GM10248 (cell line): Measurements from ENCODE around the gene FHIT.

Experiments
- CTCF ChIA-PET: fragments of 300-600 bp; sonication (Branson Sonifier 250); formaldehyde crosslinking; extraction: SDS; loops from one replicate; lab custom pipeline; 2021; ENCODE audit warnings: antibody characterized with exemption; lab: Yijun Ruan, JAX
- POLR2A ChIA-PET: fragments of 350-650 bp; sonication (Branson Sonifier 250); formaldehyde crosslinking; extraction: SDS; loops from one replicate; lab custom pipeline; 2020; ENCODE audit warnings: antibody characterized with exemption; lab: Yijun Ruan, JAX
- DNase-seq: peaks from one replicate; pipeline ENCODE4 v3.0.0; 2012; ENCODE audit errors: extremely low spot score
- TF ChIP-seq, protein P1 (sequence below): IDR thresholded peaks from 2 replicates; pipeline ENCODE4 v1.5.1; 2012; ENCODE audit warnings: mild to moderate bottlenecking, low read depth; ENCODE audit errors: extremely low read depth, missing control alignments, control extremely low read depth

Gene FHIT

DNA sequence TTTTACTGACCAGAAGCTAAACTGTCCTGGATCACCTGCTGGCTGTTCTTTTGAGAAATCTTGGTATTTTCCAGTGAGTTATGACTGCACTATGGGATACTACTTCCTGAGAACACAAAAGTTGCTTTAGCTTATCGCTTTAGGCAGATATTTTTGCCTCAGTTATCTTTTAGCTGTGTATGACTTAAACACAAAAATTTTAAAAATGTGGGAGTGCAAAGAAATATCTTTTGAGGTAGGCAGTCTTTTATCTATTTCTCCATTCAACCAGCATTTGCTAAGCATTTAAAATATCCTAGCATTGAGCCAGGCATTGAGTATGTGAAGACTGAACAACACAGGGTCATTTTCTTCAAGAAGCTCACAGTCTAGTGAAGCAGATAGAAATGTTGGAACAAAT is 981.9 kb downstream of the FHIT start:
- CTCF ChIA-PET: interaction anchor here (0.8 kb wide), 1 partner anchor 14 kb away, joined by 3 read pairs; no protein-coding TSS in a partner anchor
- TF ChIP-seq, protein P1, sequence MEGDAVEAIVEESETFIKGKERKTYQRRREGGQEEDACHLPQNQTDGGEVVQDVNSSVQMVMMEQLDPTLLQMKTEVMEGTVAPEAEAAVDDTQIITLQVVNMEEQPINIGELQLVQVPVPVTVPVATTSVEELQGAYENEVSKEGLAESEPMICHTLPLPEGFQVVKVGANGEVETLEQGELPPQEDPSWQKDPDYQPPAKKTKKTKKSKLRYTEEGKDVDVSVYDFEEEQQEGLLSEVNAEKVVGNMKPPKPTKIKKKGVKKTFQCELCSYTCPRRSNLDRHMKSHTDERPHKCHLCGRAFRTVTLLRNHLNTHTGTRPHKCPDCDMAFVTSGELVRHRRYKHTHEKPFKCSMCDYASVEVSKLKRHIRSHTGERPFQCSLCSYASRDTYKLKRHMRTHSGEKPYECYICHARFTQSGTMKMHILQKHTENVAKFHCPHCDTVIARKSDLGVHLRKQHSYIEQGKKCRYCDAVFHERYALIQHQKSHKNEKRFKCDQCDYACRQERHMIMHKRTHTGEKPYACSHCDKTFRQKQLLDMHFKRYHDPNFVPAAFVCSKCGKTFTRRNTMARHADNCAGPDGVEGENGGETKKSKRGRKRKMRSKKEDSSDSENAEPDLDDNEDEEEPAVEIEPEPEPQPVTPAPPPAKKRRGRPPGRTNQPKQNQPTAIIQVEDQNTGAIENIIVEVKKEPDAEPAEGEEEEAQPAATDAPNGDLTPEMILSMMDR: no peak
- POLR2A ChIA-PET: no interaction called here
- no peak for DNase-seq

- CTCF ChIA-PET: no interaction called here
- POLR2A ChIA-PET: no interaction called here
- TF ChIP-seq, protein P1: no peak
- no peak for DNase-seq
Measured at GRCh38 chr3:60268123-60268522, 983.1 kb downstream of the FHIT start.

- CTCF ChIA-PET: no interaction called here
- POLR2A ChIA-PET: no interaction called here
- TF ChIP-seq, protein P1: no peak
- no peak for DNase-seq
Measured at GRCh38 chr3:60266444-60266843, 984.8 kb downstream of the FHIT start.

DNA sequence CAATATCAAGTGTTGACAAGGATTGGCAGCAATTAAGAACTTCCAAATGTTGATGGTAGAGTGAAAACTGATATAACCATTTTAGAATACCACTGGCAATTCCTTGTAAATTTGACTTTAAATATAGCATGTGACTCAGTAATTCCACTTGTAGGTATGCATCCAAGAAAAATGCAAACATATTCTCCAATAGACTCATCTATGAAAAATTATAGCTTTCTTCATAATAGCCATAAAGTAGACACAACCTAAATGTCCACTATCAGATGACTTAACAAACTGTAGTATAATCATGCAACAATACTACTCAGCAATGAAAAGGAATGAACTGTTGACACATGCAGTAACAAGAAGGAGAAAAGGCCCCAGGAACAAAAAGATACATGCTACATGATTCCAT is 988.1 kb downstream of the FHIT start:
- POLR2A ChIA-PET: no interaction called here
- CTCF ChIA-PET: no interaction called here
- no peak for DNase-seq
- TF ChIP-seq, protein P1: no peak

GRCh38 chr3:60262546-60262945 is 988.7 kb downstream of the FHIT start:
- ChIA-PET CTCF (no interaction called here), POLR2A (no interaction called here)
- DNase-seq: no peak
- TF ChIP-seq, protein P1: no peak

DNA sequence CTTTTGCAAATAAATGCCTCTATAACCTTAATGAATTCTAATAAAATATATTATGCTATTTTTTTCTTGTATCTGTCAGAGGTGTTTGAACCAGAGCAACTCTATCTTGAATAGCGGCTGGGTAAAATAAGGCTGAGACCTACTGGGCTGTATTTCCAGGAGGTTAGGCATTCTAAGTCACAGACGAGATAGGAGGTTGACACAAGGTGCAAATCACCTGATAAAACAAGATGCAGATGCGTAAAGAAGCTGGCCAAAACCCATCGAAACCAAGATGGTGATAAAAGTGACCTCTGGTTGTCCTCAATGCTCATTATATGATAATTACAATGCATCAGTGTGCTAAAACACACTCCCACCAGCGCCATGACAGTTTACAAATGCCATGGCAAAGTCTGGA is 990.7 kb downstream of the FHIT start:
- CTCF ChIA-PET: interaction anchor here (1.2 kb wide), 1 partner anchor 20 kb away, joined by 3 read pairs; no protein-coding TSS in a partner anchor
- POLR2A ChIA-PET: no interaction called here
- TF ChIP-seq, protein P1: no peak

DNA sequence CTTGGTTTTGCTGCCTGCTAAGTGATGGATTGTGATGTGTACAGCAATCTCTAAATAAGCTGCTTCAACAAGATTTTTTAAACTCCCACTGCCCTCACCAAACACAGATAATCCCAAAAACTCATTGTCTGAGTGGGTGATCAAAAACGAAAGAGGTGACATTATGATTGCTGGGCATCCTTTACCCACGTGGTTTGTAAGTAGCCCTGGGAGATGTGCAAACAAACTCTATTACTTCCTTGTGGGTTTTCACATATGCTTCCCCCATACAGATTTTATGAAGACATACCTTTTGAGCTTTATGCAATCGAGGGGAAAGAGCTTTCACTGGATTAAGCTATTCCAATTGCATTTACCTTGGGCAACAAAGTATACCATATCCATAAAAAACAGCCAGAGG is 1000.4 kb downstream of the FHIT start:
- no peak for DNase-seq
- ChIA-PET CTCF (no interaction called here), POLR2A (no interaction called here)
- TF ChIP-seq, protein P1: no peak

More for the DNA sequence above, 990.7 kb downstream of the FHIT start:
- DNase-seq: no peak
